HCEC 1CT (cell line): ENCODE data around the gene VDAC2.

Experiments
- DNase-seq: peaks from one replicate; pipeline ENCODE4 v3.0.0-alpha.2; 2017

The VDAC2 gene

GRCh38 chr10:75254739-75255138 lies 44.1 kb downstream of the VDAC2 start:
- no peak for DNase-seq

GRCh38 chr10:75260990-75261389 lies 50.4 kb downstream of the VDAC2 start:
- DNase-seq, result no peak

- no peak for DNase-seq
Observed at GRCh38 chr10:75261813-75262705, 51.5 kb downstream of the VDAC2 start.

- DNase-seq, result no peak
Observed at GRCh38 chr10:75263806-75264205, 53.2 kb downstream of the VDAC2 start.

- no peak for DNase-seq
Observed at GRCh38 chr10:75265856-75266255, 55.3 kb downstream of the VDAC2 start.

- peak; percentile 64 for DNase-seq
Observed at GRCh38 chr10:75266945-75267344, 56.3 kb downstream of the VDAC2 start.

- DNase-seq, result no peak
Observed at GRCh38 chr10:75269605-75270004, 59.0 kb downstream of the VDAC2 start.

GRCh38 chr10:75272094-75272493 lies 61.5 kb downstream of the VDAC2 start:
- DNase-seq, result no peak

- DNase-seq, result no peak
Observed at GRCh38 chr10:75272896-75273295, 62.3 kb downstream of the VDAC2 start.

GRCh38 chr10:75276069-75276872 lies 65.7 kb downstream of the VDAC2 start:
- no peak for DNase-seq

- DNase-seq, result no peak
Observed at GRCh38 chr10:75280236-75280635, 69.6 kb downstream of the VDAC2 start.
